Germinal center (tissue), 1 donor: ENCODE data around the gene UCP3.

Source experiments
- DNase-seq: peaks from one replicate; pipeline ENCODE4 v3.0.0; 2012; ENCODE audit warnings: mixed read lengths, low spot score

The UCP3 gene

GRCh38 chr11:73951797-73952196 lies 57.1 kb downstream of the UCP3 start:
- DNase-seq: no peak

- peak; percentile 84 for DNase-seq
These were observed 57.8 kb downstream of the UCP3 start, which contains the start of gene DNAJB13 for GRCh38 chr11:73950869-73951710. DNAJB13 (plus strand) TSS chr11:73951026; CDS start chr11:73951070, 44 bp downstream.
